ENCODE measurements around the gene NWD2.

Gene NWD2

GRCh38 chr4:37467223-37467622 is 222.7 kb downstream of the NWD2 start:
- no peak for TF ChIP-seq GABPA (IDR thresholded peaks at IDR 0.05; ENCODE audit: low read depth)
- no peak for TF ChIP-seq POLR2AphosphoS5 (IDR thresholded peaks at IDR 0.05; ENCODE audit: low read depth)
- TF ChIP-seq REST (IDR thresholded peaks at IDR 0.05; ENCODE audit: insufficient replicate concordance, low read depth): no peak
- no peak for TF ChIP-seq SPI1 (IDR thresholded peaks at IDR 0.05; ENCODE audit: borderline replicate concordance, low read depth)
- TF ChIP-seq CTCF (IDR thresholded peaks at IDR 0.05; ENCODE audit: insufficient read depth, low read length): no peak
- no peak for DNase-seq (ENCODE audit: low read depth in 1 of 2, low spot score in 1 of 2)
- no peak overlapping the region for H3K27ac ChIP-seq (replicated peaks)
- H3K27me3 ChIP-seq (ENCODE audit: insufficient read depth, poor library complexity, severe bottlenecking): no peaks in the 10 kb centered on the region
- no peak overlapping the region for H3K4me3 ChIP-seq (replicated peaks; ENCODE audit: insufficient read depth, low read length)

GRCh38 chr4:37467824-37468223 is 223.3 kb downstream of the NWD2 start:
- TF ChIP-seq CTCF (IDR thresholded peaks at IDR 0.05; ENCODE audit: insufficient read depth, low read length) (no peak), GABPA (IDR thresholded peaks at IDR 0.05; ENCODE audit: low read depth) (no peak), REST (IDR thresholded peaks at IDR 0.05; ENCODE audit: insufficient replicate concordance, low read depth) (no peak), SPI1 (IDR thresholded peaks at IDR 0.05; ENCODE audit: borderline replicate concordance, low read depth) (no peak), POLR2AphosphoS5 (IDR thresholded peaks at IDR 0.05; ENCODE audit: low read depth) (no peak)
- H3K27me3 ChIP-seq (ENCODE audit: insufficient read depth, poor library complexity, severe bottlenecking): no peaks in the 10 kb centered on the region
- DNase-seq (ENCODE audit: low read depth in 1 of 2, low spot score in 1 of 2): no peak

GRCh38 chr4:37469286-37469685 is 224.7 kb downstream of the NWD2 start:
- TF ChIP-seq CTCF (IDR thresholded peaks at IDR 0.05; ENCODE audit: insufficient read depth, low read length) (no peak), GABPA (IDR thresholded peaks at IDR 0.05; ENCODE audit: low read depth) (no peak), SPI1 (IDR thresholded peaks at IDR 0.05; ENCODE audit: borderline replicate concordance, low read depth) (no peak), REST (IDR thresholded peaks at IDR 0.05; ENCODE audit: insufficient replicate concordance, low read depth) (no peak), POLR2AphosphoS5 (IDR thresholded peaks at IDR 0.05; ENCODE audit: low read depth) (no peak)
- H3K27me3 ChIP-seq (ENCODE audit: insufficient read depth, poor library complexity, severe bottlenecking): no peaks in the 10 kb centered on the region
- DNase-seq (ENCODE audit: low read depth in 1 of 2, low spot score in 1 of 2): no peak
- no peak overlapping the region for H3K27ac ChIP-seq (replicated peaks)
- no peak overlapping the region for H3K4me3 ChIP-seq (replicated peaks; ENCODE audit: insufficient read depth, low read length)

More at GRCh38 chr4:37467824-37468223, 223.3 kb downstream of the NWD2 start:
- Histone ChIP-seq H3K4me3 (replicated peaks; ENCODE audit: insufficient read depth, low read length) (no peak overlapping the region), H3K27ac (replicated peaks) (no peak overlapping the region)
